CD14-positive monocyte (primary cell): ENCODE measurements around the gene OVCA2. TPM values are rescaled to one million over a fixed set of nuclear protein-coding genes. Genes with fewer than 3 reads are reported as not detected.

ENCODE experiments used
- DNase-seq, 3 donors: peaks; one replicate each; pipeline ENCODE4 v3.0.0-alpha.2; 2011 to 2022
- H2AFZ ChIP-seq: 2 replicates; pipeline ENCODE4 v1.6.0; 2012; ENCODE audit warnings: mild to moderate bottlenecking, low read depth, low read length, inconsistent platforms; ENCODE audit not compliant: insufficient read depth, poor library complexity, severe bottlenecking
- H3K27ac ChIP-seq, 2 donors: 1 replicate in 1 of 2; 2 replicates in 1 of 2; pipeline ENCODE4 v1.5.1; 2012 to 2013; ENCODE audit warnings: low read length in 2 of 2, control low read depth in 1 of 2, inconsistent platforms in 1 of 2, low read depth in 1 of 2, mild to moderate bottlenecking in 1 of 2
- H3K27me3 ChIP-seq, 2 donors: one replicate each; pipeline versions ENCODE4 v1.6.0 to v1.6.1; 2011 to 2013; ENCODE audit warnings: low read length in 2 of 2; ENCODE audit not compliant: control insufficient read depth in 2 of 2, insufficient read depth in 2 of 2
- H3K36me3 ChIP-seq, 2 donors: replicated peaks in 1 of 2; 1 replicate in 1 of 2; 2 replicates in 1 of 2; pipeline versions ENCODE4 v1.5.1 to v1.6.1; 2012 to 2013; ENCODE audit warnings: low read length in 2 of 2, control low read depth in 1 of 2, inconsistent platforms in 1 of 2, mild to moderate bottlenecking in 1 of 2; ENCODE audit not compliant: insufficient read depth in 2 of 2, control insufficient read depth in 1 of 2
- H3K4me1 ChIP-seq, 2 donors: 1 replicate in 1 of 2; 2 replicates in 1 of 2; pipeline versions ENCODE4 v1.5.1 to v1.6.1; 2012 to 2013; ENCODE audit warnings: low read length in 2 of 2, control low read depth in 1 of 2, inconsistent platforms in 1 of 2, mild to moderate bottlenecking in 1 of 2, moderate library complexity in 1 of 2; ENCODE audit not compliant: insufficient read depth in 2 of 2, control insufficient read depth in 1 of 2
- H3K4me2 ChIP-seq: replicated peaks from 2 replicates; pipeline ENCODE3; 2012; ENCODE audit warnings: low read length, moderate library complexity, mild to moderate bottlenecking; ENCODE audit not compliant: poor library complexity, severe bottlenecking; ENCODE audit errors: extremely low read depth
- H3K4me3 ChIP-seq, 3 experiments: fragments of 200-600 bp in 1 of 3; sonication (generic) in 1 of 3; replicated peaks in 1 of 3; 1 replicate in 2 of 3; 2 replicates in 1 of 3; pipeline ENCODE4 v1.5.1; 2011 to 2013; ENCODE audit warnings: low read length in 3 of 3, mild to moderate bottlenecking in 3 of 3, control low read depth in 2 of 3, low read depth in 2 of 3, inconsistent platforms in 1 of 3, moderate library complexity in 1 of 3
- H3K79me2 ChIP-seq: 2 replicates; pipeline ENCODE4 v1.6.0; 2012; ENCODE audit warnings: mild to moderate bottlenecking, control low read depth, inconsistent platforms, low read length, moderate library complexity; ENCODE audit not compliant: insufficient read depth
- H3K9ac ChIP-seq: 2 replicates; pipeline ENCODE4 v1.6.0; 2017; ENCODE audit warnings: low read length, mild to moderate bottlenecking; ENCODE audit not compliant: insufficient read depth, poor library complexity, severe bottlenecking
- H3K9me3 ChIP-seq, 2 donors: replicated peaks in 1 of 2; 1 replicate in 1 of 2; 2 replicates in 1 of 2; pipeline versions ENCODE4 v1.5.1 to v1.6.1; 2012 to 2013; ENCODE audit warnings: low read length in 2 of 2, control low read depth in 1 of 2; ENCODE audit not compliant: control insufficient read depth in 1 of 2, insufficient read depth in 1 of 2
- H4K20me1 ChIP-seq: 2 replicates; pipeline ENCODE4 v1.6.0; 2012; ENCODE audit warnings: mild to moderate bottlenecking, low read length, control low read depth, moderate library complexity; ENCODE audit not compliant: insufficient read depth
- H3K27ac Mint-ChIP-seq, 7 donors: one replicate each; pipeline ENCODE4 v1.8.0; 2020; ENCODE audit warnings: mild to moderate bottlenecking in 7 of 7, mixed read lengths in 7 of 7, moderate library complexity in 6 of 7, inconsistent platforms in 2 of 7
- H3K27me3 Mint-ChIP-seq, 3 donors: one replicate each; pipeline ENCODE4 v1.8.0; 2021 to 2022; ENCODE audit warnings: low read depth in 3 of 3, mild to moderate bottlenecking in 3 of 3, mixed read lengths in 3 of 3, moderate library complexity in 3 of 3, inconsistent platforms in 1 of 3
- H3K36me3 Mint-ChIP-seq, 2 donors: one replicate each; pipeline ENCODE4 v1.8.0; 2020; ENCODE audit warnings: mixed read lengths in 2 of 2, inconsistent platforms in 1 of 2, mild to moderate bottlenecking in 1 of 2
- H3K4me1 Mint-ChIP-seq: one replicate; pipeline ENCODE4 v1.8.0; 2020; ENCODE audit warnings: mild to moderate bottlenecking, mixed read lengths
- H3K4me3 Mint-ChIP-seq, 2 donors: one replicate each; pipeline ENCODE4 v1.8.0; 2020; ENCODE audit warnings: mild to moderate bottlenecking in 2 of 2, mixed read lengths in 2 of 2, moderate library complexity in 1 of 2
- H3K9me3 Mint-ChIP-seq, 7 donors: one replicate each; pipeline ENCODE4 v1.8.0; 2020 to 2022; ENCODE audit warnings: mixed read lengths in 7 of 7, mild to moderate bottlenecking in 6 of 7, moderate library complexity in 6 of 7, inconsistent platforms in 2 of 7
- WGBS: methylation state at CpG from one replicate; pipeline ENCODE4 v1.1.5; 2013; ENCODE audit warnings: missing lambda C conversion rate; ENCODE audit not compliant: insufficient coverage; 5-methylcytosine and 5-hydroxymethylcytosine counted together
- intact Hi-C, 2 donors: fragments of 100-400 bp; cut with micrococcal nuclease; formaldehyde crosslinking; loops; one replicate each; pipeline versions ENCODE4 v1.15.0 to v1.15.1; 2023
- polyA plus RNA-seq, 3 donors: library from polyadenylated mRNA; depleted of rRNA in 1 of 3; unstranded in 2 of 3; stranded (reverse) in 1 of 3; fragments of 300-500 nt in 2 of 3; fragments of >200 nt in 1 of 3; fragmentation: Illumina TruSeq in 2 of 3; gene quantifications; 1 replicate in 2 of 3; 2 replicates in 1 of 3; pipeline ENCODE4 v1.2.3, GENCODE V29; 2012 to 2021
- small RNA-seq: library from RNA; depleted of rRNA; stranded (forward); fragments of <200 nt; gene quantifications from one replicate; pipeline ENCODE3, GENCODE V24; 2012; ENCODE audit warnings: low read depth; ENCODE audit not compliant: insufficient read length
- TF ChIP-seq, protein P1 (sequence below): fragments of 200-600 bp; IDR thresholded peaks from one replicate; pipeline ENCODE4 v1.8.0; 2022; ENCODE audit warnings: antibody characterized with exemption, mild to moderate bottlenecking

The OVCA2 gene
- polyA plus RNA-seq, 3 donors = 30.5 to 94.9 (median 69.1) TPM

- 95% methylated on average over 3 of the region's 4 CpGs for WGBS
- peaks cover 21% of the 10 kb centered on the region in 2 donors for H3K36me3 Mint-ChIP-seq
- H4K20me1 ChIP-seq = no peaks in the 10 kb centered on the region
- peak overlapping the region in 3 of 7 donors; percentile 0 to 61 (median 1) for H3K27ac Mint-ChIP-seq
- H3K4me1 Mint-ChIP-seq = peaks cover 38% of the 10 kb centered on the region
- H3K27me3 Mint-ChIP-seq = peaks cover 2 to 17% (median 6%) of the 10 kb centered on the region in 3 donors
- no peak overlapping the region for H3K4me2 ChIP-seq
- TF ChIP-seq, protein P1, sequence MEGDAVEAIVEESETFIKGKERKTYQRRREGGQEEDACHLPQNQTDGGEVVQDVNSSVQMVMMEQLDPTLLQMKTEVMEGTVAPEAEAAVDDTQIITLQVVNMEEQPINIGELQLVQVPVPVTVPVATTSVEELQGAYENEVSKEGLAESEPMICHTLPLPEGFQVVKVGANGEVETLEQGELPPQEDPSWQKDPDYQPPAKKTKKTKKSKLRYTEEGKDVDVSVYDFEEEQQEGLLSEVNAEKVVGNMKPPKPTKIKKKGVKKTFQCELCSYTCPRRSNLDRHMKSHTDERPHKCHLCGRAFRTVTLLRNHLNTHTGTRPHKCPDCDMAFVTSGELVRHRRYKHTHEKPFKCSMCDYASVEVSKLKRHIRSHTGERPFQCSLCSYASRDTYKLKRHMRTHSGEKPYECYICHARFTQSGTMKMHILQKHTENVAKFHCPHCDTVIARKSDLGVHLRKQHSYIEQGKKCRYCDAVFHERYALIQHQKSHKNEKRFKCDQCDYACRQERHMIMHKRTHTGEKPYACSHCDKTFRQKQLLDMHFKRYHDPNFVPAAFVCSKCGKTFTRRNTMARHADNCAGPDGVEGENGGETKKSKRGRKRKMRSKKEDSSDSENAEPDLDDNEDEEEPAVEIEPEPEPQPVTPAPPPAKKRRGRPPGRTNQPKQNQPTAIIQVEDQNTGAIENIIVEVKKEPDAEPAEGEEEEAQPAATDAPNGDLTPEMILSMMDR = no peak
- no peaks in the 10 kb centered on the region for H3K27me3 ChIP-seq
- H3K36me3 ChIP-seq = no peaks in the 10 kb centered on the region
- intact Hi-C loops = no loop called here
- no peak overlapping the region for H3K9ac ChIP-seq
- no peaks in the 10 kb centered on the region for H3K79me2 ChIP-seq
- H3K9me3 ChIP-seq = no peaks in the 10 kb centered on the region
- peaks cover 33 to 39% of the 10 kb centered on the region in 2 donors for H3K4me1 ChIP-seq
- no peak for DNase-seq
- H3K9me3 Mint-ChIP-seq = peaks cover 0 to 5% (median 0%) of the 10 kb centered on the region in 7 donors
- H2AFZ ChIP-seq = no peak overlapping the region
- H3K4me3 ChIP-seq = no peak overlapping the region
- no peak overlapping the region for H3K27ac ChIP-seq
- H3K4me3 Mint-ChIP-seq = no peak overlapping the region
These were observed 50.4 kb downstream of the OVCA2 start for GRCh38 chr17:2092253-2092652.

Small RNAs within 50 kb of the gene (small RNA-seq; reads per million reads assigned to genes)
- gene AC090617.9 (not detected), gene MIR132 (1.9 reads per million), gene MIR212 (0.71 reads per million), gene OVCA2 (not detected)

Other genes with a start within 250 kb of the OVCA2 start
- 1 to 10 TPM; 3.2 to 7.6 (median 6.1) TPM for gene SMYD4, start 212.1 kb upstream of the OVCA2 start, polyA plus RNA-seq
- 10 to 100 TPM; 18.5 to 27.4 (median 23.8) TPM for gene RPA1, start 212.0 kb upstream of the OVCA2 start, polyA plus RNA-seq
- under 1 TPM; 0.07 to 0.29 (median 0.11) TPM for gene RTN4RL1, start 16.7 kb upstream of the OVCA2 start, polyA plus RNA-seq
- 10 to 100 TPM in 1 of 3 donors, 1 to 10 TPM in 2; 7.5 to 29.4 (median 9.3) TPM for gene DPH1, start 11.9 kb upstream of the OVCA2 start, polyA plus RNA-seq
- 10 to 100 TPM in 1 of 3 donors, under 1 TPM in 2; 0.13 to 14.2 (median 0.30) TPM for gene HIC1, start 13.1 kb downstream of the OVCA2 start, polyA plus RNA-seq